HL-60 (cell line): ENCODE results near the gene CAD.

Experiments
- POLR2AphosphoS5 ChIP-seq: IDR thresholded peaks from 2 replicates; pipeline ENCODE4 v1.6.1; 2012; ENCODE audit warnings: low read depth
- TF ChIP-seq, protein P1 (sequence below): IDR thresholded peaks from one replicate; pipeline ENCODE4 v1.5.1; 2011; ENCODE audit warnings: low read length, control low read depth, inconsistent platforms; ENCODE audit not compliant: insufficient read depth

DNA sequence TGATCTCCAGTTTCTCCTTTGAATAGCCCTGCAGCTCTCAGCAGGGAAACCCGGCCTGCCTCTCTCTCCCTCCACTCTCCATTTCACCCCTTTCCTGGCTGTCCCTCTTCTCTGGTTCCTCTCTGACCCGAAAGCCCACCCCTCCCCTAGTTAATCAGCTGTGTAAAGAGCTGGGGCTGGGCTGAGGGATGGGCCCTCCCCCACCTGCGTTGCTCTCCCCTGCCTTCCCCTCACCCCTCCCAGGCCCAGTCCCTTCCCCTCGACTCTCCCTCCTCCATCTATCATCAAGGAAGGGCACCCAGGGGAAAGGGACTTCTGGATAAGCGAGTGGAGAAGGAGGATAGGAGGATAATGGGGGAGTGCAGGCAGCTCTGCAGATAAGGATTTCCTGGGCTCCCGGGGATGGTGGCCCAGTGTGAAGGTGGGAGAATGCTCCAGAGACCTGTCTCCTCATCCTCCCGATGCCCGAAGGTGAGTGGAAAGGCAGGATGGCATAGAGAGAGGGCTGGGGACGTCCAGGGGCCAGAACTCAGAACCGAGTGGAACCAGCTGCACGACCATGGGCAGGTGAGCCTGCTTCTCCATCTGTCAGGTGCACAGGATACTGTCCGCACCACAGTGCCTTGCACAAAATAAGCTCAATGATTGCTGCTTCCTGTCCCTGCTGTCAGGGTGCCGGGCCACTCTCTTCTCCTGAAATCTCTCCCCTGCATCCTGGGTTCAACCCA, 33.6 kb downstream of the CAD start:
- TF ChIP-seq, protein P1, sequence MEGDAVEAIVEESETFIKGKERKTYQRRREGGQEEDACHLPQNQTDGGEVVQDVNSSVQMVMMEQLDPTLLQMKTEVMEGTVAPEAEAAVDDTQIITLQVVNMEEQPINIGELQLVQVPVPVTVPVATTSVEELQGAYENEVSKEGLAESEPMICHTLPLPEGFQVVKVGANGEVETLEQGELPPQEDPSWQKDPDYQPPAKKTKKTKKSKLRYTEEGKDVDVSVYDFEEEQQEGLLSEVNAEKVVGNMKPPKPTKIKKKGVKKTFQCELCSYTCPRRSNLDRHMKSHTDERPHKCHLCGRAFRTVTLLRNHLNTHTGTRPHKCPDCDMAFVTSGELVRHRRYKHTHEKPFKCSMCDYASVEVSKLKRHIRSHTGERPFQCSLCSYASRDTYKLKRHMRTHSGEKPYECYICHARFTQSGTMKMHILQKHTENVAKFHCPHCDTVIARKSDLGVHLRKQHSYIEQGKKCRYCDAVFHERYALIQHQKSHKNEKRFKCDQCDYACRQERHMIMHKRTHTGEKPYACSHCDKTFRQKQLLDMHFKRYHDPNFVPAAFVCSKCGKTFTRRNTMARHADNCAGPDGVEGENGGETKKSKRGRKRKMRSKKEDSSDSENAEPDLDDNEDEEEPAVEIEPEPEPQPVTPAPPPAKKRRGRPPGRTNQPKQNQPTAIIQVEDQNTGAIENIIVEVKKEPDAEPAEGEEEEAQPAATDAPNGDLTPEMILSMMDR, result no peak
- TF ChIP-seq POLR2AphosphoS5, result no peak
